Astrocyte (in vitro differentiated cells and primary cell): ENCODE measurements around the gene FBLN1.

Experiments
- EZH2 ChIP-seq: IDR thresholded peaks from 2 replicates; pipeline ENCODE4 v1.6.1; 2012; ENCODE audit warnings: mild to moderate bottlenecking, low read length, inconsistent platforms; ENCODE audit not compliant: insufficient read depth
- TF ChIP-seq, protein P1 (sequence below): IDR thresholded peaks from 2 replicates; pipeline ENCODE4 v1.5.1; 2011; ENCODE audit warnings: low read depth, mild to moderate bottlenecking, inconsistent platforms, low read length, moderate library complexity; ENCODE audit not compliant: insufficient read depth

DNA sequence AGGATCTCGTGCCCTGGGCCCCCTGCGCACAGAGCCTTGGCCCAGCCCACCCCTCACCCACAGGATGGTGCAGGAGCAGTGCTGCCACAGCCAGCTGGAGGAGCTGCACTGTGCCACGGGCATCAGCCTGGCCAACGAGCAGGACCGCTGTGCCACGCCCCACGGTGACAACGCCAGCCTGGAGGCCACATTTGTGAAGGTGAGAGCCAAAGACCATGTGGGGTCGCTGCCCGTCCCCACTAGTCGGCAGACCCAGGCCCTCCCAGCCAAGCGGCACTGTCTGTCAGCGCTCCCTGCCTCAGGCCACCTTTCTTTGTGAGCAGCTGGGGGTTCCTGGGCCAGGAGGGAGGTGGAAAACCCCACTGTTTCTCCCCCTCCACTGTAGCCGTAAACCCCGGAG is 22.8 kb downstream of the FBLN1 start:
- no peak for TF ChIP-seq EZH2
- TF ChIP-seq, protein P1, sequence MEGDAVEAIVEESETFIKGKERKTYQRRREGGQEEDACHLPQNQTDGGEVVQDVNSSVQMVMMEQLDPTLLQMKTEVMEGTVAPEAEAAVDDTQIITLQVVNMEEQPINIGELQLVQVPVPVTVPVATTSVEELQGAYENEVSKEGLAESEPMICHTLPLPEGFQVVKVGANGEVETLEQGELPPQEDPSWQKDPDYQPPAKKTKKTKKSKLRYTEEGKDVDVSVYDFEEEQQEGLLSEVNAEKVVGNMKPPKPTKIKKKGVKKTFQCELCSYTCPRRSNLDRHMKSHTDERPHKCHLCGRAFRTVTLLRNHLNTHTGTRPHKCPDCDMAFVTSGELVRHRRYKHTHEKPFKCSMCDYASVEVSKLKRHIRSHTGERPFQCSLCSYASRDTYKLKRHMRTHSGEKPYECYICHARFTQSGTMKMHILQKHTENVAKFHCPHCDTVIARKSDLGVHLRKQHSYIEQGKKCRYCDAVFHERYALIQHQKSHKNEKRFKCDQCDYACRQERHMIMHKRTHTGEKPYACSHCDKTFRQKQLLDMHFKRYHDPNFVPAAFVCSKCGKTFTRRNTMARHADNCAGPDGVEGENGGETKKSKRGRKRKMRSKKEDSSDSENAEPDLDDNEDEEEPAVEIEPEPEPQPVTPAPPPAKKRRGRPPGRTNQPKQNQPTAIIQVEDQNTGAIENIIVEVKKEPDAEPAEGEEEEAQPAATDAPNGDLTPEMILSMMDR = no peak
